Measurements from ENCODE around the gene TRIM67.
"Not testable (repeated sequence)": the region's sequence is repeated elsewhere in the genome, so short reads cannot be mapped to it uniquely, and the experiment has no call there.

TRIM67 gene

DNA sequence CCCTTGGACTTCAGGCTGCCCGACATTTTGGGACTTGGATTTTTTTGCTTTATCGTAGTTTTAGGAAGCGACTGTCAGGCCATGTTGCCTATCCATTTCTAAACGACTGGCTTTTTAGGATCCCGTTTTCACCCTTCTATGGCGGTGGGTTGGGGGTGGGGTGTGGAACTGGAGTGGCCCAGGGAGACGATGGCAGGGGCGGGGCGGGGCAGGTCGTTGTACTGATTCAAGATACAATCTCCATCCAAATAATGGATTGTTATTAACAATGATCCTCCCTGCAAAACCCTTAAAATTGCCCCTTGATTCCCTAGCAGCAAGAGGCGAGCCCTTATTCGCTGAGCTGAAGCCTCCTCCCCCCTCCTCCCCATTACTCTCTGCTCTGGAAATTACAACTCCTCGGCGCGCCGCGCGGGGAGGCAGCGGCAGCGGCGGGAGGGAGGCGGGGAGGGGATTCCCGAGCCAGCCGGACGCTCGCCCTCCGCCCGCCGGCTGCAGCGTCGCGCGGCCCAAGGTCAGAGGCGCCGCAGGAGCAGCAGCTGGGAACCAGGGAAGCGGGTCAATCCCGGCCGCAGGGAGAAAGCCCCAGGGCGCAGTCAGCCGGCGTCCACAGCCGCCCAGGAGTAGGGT lies at the start of gene TRIM67:
TRIM67 (plus strand) TSS at position 392 of the 630 bp plus-strand sequence. CDS start 912 bp downstream, outside the sequence.
- no peak for DNase-seq (ENCODE audit: low read depth in 2 of 2)

DNA sequence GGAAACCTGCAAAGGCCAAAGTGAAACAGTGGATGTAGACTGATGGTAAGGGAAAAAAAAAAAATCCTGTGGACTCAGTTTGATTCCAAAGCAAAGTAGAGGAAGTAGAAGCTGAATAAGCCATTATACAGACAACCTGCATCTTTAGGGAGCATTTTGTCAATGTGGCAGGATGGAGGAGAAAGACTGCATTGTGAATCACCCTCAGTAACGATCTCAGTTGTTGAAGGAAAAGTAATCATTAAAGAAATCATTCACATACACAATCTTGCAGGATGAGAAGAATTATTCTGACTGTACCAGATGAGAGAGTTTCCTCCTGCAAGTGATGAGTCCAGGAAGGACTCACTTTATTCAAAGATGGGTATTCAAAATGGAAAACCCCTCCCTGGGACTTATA lies 45.1 kb upstream of the TRIM67 start:
- DNase-seq (ENCODE audit: low read depth in 2 of 2): no peak

DNA sequence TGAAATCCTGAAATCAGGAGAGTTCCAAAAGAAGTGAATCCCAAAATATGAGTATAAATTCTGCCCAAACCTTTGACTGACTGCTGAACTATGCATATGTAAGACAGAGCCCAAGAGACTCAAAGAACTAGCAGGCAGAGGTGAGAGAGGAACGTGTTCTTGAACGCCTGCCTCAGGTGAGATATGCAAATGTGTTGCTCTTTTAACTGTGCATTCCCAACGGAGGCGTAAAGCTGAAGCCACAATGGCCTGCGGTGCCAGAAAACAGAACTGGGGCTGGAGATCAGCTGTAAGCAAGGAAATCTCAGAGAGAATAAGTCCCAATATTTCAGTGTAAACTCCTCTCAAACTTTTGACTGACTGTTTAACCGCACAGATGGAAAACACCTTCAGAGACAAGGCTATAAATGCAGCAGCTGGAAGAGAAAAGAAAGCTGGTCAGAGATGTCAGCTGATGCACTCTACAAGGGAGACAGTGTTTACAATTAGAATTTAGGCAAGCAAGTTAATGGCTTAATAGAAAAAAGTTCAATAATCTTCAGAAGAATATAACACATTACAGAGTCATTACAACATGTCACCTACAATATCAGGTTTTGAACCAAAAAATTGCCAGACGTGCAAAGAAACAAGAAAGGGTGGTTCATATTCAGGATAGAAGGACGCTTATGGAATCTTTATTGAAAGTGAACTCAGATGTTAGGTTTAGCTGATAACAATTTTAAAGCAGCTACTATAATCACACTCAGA lies 43.0 kb upstream of the TRIM67 start:
- DNase-seq (ENCODE audit: low read depth in 2 of 2): no peak

DNA sequence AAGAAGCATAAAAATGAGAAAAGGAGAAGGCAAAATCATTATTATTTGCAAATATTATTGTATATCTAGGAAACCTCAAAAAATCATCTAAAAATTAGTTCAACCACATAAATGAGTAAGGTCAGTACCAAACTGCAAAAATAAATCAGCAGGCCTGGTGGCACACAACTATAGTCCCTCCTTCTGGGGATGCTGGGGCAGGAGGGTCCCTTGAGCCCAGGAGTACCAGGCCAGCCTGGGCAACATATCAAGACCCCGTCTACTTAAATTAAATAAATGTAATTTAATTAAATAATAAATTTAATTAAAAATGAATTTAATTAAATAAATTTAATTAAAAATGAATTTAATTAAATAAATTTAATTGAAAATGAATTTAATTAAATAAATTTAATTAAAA lies 40.3 kb upstream of the TRIM67 start:
- DNase-seq (ENCODE audit: low read depth in 2 of 2): no peak

DNA sequence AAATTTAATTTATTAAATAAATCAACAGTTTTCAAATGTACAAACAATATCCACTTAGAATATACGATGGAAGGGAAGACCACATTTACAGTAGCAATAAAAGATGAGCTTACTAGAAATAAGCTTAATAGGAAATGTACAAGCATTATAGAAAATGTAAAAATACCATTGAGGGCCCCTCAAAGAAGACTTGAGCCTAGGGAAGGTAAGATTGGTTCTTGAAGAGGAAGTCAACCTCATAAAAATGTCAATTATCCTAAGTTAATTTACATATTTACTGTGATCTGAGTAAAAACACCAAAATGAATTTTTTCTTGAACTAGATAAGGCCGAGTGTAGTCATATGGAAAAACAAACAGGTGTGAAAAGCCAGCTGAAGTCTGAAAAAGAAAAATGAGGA lies 39.7 kb upstream of the TRIM67 start:
- DNase-seq (ENCODE audit: low read depth in 2 of 2): no peak

DNA sequence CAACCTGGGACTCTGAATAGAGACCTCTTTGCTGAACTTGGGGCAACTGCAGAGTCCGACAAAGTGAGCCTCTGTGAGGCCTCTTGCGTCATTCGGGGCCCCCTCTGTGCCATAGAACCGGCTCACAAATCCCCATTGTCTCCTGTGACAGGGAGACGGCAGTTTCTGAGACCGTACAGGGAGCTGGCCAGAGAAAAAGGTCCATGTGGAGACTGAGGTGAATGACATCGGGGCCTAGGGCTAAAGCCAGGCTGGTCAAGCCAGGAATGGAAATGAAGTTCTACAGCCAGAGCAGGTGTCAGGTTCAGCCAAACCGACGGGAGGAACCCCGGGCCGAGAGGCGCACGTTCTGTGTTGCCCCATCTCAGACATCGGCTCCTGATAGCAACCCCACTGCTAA lies 37.1 kb upstream of the TRIM67 start:
- no peak for DNase-seq (ENCODE audit: low read depth in 2 of 2)

DNA sequence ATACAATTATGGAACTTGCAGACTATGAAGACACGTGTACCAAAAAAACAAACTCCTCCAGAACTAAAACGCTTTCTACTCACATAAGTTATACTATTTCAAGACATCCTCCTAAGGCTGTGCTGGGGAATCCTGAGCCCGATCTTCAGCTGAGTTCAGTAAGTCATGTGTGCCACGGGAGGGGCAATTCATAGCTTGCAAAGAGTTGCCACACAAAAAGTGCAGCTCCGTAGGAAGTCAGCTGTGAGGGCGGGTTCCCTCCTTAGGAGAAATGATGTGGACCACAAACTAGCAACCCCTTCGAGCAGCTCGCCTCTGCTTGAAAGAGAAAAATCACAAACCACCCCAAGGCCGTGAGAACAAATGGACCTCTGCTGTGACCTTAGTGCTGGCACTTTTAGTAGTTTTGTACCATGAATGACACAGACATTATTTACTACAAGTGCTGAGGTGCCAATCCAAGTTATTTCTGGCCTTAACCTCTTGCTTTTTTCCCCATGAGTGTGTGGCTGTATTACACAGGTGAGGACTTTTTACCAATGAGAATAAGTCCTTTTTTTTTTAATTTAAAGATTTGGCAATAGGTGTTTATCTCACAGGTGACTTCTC lies 35.8 kb upstream of the TRIM67 start:
- no peak for DNase-seq (ENCODE audit: low read depth in 2 of 2)

DNA sequence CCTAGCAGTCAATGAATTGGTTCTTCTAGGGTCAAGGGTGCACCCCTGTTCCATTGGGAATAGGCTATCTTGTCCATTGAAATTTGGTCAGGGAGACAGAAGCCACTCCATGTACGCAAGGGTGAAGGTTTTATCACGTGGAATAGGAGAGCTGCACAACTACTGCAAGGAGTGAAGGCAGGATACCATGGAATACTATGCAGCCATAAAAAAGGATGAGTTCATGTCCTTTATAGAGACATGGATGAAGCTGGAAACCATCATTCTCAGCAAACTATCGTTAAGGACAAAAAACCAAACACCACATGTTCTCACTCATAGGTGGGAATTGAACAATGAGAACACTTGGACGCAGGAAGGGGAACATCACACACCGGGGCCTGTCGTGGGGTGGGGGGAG lies 34.8 kb upstream of the TRIM67 start:
- not testable (repeated sequence) for DNase-seq (ENCODE audit: low read depth in 2 of 2)

DNA sequence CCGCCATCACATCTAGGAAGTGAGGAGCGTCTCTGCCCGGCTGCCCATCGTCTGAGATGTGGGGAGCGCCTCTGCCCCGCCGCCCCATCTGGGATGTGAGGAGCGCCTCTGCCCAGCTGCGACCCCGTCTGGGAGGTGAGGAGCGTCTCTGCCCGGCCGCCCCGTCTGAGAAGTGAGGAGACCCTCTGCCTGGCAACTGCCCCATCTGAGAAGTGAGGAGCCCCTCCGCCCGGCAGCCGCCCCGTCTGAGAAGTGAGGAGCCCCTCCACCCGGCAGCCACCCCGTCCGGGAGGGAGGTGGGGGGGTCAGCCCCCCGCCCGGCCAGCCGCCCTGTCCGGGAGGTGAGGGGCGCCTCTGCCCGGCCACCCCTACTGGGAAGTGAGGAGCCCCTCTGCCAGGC lies 33.4 kb upstream of the TRIM67 start:
- not testable (repeated sequence) for DNase-seq (ENCODE audit: low read depth in 2 of 2)

DNA sequence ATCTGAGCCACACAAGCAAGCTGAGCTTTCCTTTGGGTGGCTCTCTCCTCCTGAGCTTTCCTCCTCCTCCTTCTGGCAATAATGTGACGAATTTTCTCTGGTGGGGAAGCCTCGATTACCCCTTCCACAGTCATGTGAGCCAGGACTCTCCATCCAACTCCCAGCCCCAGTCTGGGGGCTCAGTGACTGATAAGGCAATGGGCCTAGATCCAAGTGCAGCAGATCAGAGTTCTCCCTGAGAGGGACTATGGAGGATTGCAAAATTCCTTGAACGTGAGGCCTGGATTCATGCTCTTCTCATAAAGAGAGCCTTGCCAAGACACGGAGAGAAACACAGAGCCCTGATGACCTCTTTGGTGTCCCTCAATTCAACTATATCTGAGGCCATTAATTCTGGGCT lies 31.3 kb upstream of the TRIM67 start:
- no peak for DNase-seq (ENCODE audit: low read depth in 2 of 2)

DNA sequence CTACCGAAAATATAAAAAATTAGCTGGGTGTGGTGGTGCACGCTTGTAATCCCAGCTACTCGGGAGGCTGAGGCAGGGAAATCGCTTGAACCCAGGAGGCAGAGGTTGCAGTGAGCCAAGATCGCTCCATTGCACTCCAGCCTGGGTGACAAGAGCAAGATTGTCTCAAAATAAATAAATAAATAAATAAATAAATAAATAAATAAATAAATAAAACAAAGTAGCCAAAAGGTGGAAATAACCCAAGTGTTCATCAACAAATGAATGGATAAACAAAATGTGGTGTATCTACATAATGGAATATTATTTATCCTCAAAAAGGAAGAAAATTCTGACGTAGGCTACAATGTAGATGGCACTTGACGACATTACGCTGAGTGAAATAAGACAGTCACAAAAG lies 29.3 kb upstream of the TRIM67 start:
- not testable (repeated sequence) for DNase-seq (ENCODE audit: low read depth in 2 of 2)

DNA sequence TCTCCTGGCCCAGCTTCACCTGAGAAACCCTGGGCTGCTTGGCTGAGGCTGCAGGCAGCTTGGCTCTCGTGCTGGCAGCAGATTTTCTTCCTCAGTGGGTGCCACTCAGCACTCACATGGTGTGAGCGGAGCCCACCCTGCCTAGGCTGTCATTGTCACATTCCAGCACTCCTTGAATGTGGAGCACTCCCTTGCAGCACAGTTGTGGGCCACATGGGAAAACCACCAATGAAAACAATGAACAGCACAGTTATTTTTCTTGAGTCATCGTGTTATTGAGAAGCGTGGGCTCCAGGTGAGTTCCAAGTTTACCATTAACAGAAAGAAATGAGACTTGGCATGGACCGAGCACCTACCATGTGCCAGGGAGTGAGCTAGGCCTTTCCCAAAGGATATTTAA lies 27.2 kb upstream of the TRIM67 start:
- no peak for DNase-seq (ENCODE audit: low read depth in 2 of 2)

DNA sequence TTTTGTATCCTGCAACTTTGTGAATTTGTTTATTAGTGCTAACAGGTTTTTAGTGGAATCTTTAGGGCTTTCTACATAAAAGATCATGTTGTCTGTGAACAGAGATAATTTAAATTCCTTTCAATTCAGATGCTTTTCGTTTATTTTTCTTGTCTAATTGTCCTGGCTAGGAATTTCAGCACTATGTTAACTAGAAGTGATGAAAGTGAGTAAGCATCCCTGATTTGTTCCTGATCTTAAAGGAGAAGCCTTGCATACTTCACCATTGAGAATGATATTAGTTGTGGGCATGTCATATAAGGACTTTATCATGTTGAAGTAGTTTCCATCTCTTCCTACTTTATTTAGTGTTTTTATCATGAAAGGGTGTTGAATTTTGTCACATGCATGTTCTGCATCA lies 23.6 kb upstream of the TRIM67 start:
- no peak for DNase-seq (ENCODE audit: low read depth in 2 of 2)

DNA sequence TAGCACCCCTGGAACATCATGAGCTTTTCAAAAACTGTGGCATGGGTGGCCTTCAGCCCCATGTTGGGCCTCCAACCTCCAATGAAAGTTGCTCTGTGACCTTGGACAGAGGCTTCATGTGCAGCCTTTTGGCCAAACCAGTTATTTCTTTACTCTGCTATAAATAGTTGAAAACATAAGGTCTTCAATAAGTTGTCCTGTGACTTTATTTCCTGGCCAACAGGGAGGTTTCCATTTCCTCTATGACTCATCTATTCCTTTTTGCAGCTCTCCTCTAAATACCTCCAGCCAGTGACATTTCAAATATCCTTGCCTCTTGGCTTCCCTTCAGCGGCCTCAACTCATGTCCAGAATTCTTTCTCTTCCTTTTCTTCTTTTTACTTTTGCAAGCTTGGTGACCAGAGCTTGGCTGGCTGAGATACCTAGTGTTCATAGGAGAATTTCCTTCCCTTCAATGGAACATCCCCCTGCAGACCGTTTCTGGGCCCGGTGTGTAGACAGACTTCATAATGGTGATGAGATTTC lies 22.7 kb upstream of the TRIM67 start:
- no peak for DNase-seq (ENCODE audit: low read depth in 2 of 2)

DNA sequence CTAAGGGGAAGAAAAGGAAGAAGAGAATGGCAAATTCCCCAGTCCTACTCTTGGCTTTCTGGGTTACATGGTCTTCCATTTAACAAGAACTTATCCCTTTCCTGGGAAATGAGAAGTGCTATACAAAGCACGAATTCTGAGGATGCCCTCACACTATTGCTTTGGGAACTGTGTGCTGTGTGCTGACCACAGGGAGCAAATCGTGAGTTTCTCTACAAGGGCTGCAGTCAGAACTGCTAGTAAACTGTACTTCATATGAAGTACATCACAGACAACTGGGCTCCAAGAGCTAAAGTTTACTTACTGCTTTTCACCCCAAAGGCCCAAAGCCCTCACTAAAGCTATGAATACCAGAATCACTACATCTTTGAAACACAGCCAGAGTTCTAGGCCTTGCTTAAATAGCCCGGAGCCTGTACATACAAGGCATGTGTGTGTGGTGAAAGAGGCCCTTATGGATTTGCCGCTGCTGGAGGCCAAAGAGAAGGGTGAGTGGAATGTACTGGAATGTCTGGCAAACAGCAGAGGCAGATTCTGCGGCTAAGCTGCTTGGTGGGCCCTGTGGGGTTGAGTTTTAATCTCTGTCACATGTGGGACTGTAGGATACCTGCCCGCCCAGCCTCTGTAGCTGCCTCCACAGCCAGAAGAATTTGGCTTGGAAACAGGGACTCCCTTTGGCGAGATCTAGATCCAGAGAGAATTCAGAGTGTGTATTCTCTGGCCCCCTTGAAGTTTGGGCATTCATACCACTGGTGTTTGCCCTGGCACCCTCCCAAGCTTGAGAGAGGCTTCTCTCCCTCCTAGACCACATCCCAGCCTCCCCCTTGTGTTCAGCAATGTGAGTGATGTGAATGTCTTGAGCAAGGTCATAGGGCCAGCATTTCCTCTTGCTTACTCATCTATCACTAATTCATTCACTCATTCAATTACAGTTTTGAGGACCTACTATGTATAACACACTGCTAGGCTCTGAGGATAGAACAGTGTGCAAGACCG lies 21.9 kb upstream of the TRIM67 start:
- no peak for DNase-seq (ENCODE audit: low read depth in 2 of 2)

DNA sequence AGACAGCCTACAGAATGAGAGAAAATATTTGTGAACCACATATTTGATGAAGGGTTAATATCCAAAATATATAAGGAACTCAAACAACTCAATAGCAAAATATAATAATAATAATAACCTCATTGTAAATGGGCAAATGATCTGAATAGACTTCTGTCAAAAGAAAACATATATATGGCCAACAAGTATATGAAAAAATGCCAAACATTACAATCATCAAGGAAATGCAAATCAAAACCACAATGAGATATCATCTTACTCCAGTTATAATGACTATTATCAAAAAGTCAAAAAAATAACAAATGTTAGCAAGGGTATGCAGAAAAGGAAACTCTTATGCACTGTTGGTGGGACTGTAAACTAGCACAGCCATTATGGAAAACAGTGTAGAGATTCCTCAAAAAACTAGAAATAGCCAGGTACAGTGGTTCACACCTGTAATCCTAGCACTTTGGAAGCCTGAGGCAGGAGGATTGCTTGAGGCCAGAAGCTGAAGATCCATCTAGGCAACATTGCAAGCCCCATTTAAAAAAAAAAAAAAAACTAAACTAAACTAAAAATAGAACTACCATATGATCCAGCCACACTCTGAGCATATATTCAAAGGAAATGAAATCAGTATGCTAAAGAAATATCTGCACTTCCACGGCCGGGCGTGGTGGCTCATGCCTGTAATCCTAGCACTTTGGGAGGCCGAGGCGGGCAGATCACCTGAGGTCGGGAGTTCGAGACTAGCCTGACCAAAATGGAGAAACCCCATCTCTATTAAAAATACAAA lies 17.3 kb upstream of the TRIM67 start:
- DNase-seq (ENCODE audit: low read depth in 2 of 2): no peak

DNA sequence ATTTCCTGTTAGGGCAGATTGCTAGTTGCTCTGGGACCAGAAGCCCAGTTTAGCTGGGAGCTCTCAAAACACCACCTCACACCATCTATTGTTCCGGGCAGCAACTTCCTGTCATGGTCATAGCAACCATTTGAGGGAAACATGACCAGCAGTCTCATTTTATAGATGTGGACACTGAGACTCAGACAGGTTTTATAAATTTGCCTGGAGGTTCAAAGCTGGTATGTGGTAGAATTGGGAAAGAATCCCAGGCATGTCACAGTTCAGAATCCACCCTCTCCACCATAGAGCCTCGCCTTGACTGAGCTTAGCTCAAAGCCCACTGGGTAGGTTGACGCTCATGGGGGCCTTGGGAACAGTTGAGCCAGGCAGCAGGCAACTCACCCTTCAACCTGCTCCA lies 14.0 kb upstream of the TRIM67 start:
- DNase-seq (ENCODE audit: low read depth in 2 of 2): no peak

DNA sequence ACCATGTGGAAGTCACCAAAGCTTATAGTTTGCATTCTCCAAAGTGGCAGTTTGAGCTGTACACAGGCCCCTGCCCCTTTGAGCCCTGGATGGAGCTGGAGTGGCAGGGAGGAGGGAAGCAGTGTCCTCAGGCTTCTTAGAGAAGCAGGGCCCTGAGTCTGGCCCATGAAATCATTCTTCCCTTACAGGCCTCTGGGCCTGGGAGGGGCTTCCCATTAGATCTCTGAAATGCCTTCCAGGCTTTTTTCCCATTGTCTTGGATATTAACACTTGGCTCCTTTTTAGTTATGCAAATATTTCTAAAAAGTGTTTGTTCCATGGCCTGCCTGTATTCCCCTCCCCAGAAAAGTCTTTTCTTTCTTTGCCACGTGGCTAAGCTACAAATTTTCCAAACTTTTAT lies 10.0 kb upstream of the TRIM67 start:
- DNase-seq (ENCODE audit: low read depth in 2 of 2): no peak

DNA sequence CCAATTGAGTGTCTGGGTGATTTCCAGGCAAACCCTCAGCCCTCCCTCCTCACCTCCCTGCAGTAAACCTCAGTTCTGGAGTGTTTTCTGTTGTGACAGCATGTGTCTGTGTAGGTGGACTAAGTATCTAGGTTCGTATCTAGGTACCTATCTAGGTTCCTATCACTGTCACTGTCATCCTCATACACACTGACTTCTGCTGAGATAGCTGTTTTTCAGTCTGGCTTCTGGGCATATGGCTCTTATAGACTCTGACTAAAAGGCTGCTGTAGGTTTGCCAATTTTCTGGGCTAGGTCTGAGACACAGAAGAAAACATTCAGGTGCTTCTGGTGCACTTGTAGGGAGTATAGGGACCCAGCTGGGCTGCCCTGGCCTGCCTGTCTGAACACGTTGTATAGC lies 8.1 kb upstream of the TRIM67 start:
- no peak for DNase-seq (ENCODE audit: low read depth in 2 of 2)

DNA sequence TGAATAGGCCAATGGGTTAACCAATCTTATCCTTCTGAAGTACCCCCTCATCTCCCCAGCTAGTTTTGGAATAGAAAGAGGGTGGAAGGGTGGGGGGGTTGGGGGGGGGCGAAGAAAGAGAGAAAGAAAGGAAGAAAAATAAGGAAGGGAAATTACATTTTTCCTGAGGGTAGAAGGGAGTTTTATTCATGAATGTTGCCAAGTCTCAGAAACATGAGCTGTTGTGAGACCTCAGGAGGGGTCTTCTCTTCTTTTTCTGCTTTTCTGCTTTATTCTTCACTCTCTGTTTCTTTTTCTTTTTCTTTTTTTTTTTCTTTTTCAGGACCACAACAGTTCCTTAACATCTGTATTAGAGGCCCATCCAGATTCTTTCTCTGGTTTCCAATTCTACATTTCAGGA lies 6.0 kb upstream of the TRIM67 start:
- DNase-seq (ENCODE audit: low read depth in 2 of 2): no peak

DNA sequence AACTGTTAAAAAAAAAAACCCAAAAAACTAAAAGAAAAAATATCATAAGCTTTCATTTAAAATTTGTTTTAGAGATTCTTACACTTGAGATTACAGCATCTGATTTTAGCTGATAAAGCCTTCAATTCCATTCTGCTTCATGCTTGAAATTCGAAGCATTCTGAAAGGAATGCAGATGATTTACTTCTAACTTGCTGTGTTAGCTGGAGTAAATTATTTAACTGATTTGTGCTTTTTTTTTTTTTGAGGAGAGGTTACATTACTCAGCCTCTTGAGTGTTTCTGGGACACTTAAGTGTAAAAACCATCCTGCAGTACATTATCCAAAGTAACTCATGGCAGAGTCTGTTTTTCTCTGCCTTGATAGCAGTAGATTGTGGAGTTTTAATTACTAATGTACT lies 4.5 kb upstream of the TRIM67 start:
- DNase-seq (ENCODE audit: low read depth in 2 of 2): no peak

All from stimulated activated CD4-positive, alpha-beta T cell treated with anti-CD3 and anti-CD28 coated beads, Interleukin-15, amount 100 ng/mL, for 48 hours (primary cell).